Choroid plexus epithelial cell (primary cell): ENCODE results near the gene OAF.

Experiments used
- DNase-seq: peaks from one replicate; pipeline ENCODE4 v3.0.0-alpha.2; 2010; ENCODE audit warnings: low read depth
- H3K4me3 ChIP-seq: 2 replicates; pipeline ENCODE4 v1.5.1; 2011; ENCODE audit warnings: low read depth, mild to moderate bottlenecking, control low read depth, low read length, moderate library complexity
- TF ChIP-seq, protein P1 (sequence below): conservative IDR thresholded peaks from 2 replicates; pipeline ENCODE4 v1.5.1; 2011; ENCODE audit warnings: low read depth, mild to moderate bottlenecking, control low read depth, inconsistent platforms, low read length, moderate library complexity

The OAF gene

DNA sequence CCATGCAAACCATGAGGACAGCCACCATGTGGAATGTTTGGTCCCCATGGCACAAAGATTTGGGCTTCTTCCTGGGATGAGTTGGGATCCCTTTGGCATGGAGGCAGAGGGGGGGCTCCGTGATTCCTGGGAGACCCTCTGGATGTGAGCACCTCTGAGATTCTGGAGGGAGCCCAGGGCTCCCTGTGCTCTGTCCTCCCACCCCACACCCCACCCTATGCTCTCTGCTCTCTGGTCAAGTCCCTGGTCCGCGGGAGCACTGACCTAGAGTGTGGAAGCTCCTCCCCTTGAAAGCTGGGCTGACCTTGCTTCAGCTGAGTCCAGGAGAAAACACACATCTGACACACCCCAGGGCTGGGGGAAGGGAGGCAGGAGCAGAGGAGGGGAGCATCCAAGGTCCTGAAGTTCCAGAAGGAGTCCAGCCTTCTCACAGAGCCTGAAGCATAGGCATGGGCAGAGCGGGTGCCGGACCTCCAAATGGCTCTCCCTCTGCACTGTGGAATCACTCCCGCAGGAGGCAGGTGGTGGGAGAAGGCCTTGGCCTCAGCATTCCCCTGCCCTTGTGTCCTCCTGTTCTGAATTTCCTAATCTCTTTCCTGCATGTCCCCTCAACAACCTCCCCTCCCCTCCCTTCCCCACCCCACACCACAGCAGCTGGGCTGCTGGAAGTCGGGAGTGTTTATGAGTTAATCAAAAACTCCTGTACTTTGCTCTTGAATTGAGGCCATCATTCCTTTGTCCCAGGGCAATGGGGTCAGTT is 25.7 kb upstream of the OAF start:
- TF ChIP-seq, protein P1, sequence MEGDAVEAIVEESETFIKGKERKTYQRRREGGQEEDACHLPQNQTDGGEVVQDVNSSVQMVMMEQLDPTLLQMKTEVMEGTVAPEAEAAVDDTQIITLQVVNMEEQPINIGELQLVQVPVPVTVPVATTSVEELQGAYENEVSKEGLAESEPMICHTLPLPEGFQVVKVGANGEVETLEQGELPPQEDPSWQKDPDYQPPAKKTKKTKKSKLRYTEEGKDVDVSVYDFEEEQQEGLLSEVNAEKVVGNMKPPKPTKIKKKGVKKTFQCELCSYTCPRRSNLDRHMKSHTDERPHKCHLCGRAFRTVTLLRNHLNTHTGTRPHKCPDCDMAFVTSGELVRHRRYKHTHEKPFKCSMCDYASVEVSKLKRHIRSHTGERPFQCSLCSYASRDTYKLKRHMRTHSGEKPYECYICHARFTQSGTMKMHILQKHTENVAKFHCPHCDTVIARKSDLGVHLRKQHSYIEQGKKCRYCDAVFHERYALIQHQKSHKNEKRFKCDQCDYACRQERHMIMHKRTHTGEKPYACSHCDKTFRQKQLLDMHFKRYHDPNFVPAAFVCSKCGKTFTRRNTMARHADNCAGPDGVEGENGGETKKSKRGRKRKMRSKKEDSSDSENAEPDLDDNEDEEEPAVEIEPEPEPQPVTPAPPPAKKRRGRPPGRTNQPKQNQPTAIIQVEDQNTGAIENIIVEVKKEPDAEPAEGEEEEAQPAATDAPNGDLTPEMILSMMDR, result no peak

DNA sequence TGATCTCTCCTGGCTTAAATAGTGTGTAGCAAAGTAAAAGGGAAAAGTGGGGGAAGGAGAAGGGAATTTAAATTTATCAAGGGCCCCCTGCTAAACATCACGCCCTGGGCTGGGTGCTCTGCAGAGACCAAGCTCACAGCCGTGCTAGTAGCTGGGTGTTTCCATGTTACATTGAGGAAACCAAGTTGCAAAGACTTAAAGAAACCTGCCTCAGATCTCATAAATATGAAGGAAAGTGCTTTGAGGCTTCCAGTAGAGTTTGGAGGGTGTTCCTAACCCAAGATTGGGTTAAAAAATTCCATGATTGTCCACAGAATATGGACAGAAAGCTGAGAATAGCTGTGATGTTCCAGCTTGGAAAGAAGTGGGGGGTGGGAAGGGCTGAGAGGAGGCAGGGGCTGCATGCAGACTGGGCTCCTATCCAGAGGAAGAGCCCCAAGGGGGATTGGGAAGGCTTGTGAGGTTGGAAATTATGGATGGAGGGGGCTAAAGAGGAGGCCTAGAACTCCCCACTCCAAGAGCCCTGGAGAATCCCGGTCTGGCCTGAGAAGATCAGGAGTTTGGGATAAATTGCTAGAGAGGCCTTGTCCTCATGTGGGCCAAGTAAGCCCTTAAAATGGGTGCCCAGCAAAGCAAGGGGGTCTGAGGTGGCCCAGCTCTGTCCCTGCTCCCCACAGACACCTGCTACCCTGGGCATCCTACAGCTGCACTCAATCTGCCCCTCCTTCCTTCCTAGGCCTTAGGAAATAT is 25.0 kb upstream of the OAF start:
- TF ChIP-seq, protein P1, result no peak
- DNase-seq, result no peak
- H3K4me3 ChIP-seq, result no peak overlapping the region

More for the DNA sequence above, 25.7 kb upstream of the OAF start:
- H3K4me3 ChIP-seq, result no peak overlapping the region
- peak; percentile 52 for DNase-seq

DNA sequence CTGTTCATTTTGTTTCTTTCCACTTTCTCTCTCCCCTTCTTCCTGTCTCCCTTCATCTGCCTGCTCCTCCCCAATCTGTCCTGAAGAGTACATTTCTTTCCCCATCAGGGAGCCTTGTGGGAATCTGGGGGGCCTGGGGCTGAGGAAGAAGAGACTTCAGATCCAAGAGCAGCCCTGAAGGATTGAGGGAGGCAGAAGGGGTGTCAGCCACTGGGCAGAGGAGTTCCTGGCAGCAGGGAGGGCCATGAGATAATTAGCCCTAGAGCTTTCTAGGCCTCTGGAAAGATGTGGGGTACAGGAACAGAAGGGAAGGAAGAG is 24.4 kb upstream of the OAF start:
- H3K4me3 ChIP-seq, result no peak overlapping the region
- no peak for DNase-seq
- TF ChIP-seq, protein P1, result no peak

DNA sequence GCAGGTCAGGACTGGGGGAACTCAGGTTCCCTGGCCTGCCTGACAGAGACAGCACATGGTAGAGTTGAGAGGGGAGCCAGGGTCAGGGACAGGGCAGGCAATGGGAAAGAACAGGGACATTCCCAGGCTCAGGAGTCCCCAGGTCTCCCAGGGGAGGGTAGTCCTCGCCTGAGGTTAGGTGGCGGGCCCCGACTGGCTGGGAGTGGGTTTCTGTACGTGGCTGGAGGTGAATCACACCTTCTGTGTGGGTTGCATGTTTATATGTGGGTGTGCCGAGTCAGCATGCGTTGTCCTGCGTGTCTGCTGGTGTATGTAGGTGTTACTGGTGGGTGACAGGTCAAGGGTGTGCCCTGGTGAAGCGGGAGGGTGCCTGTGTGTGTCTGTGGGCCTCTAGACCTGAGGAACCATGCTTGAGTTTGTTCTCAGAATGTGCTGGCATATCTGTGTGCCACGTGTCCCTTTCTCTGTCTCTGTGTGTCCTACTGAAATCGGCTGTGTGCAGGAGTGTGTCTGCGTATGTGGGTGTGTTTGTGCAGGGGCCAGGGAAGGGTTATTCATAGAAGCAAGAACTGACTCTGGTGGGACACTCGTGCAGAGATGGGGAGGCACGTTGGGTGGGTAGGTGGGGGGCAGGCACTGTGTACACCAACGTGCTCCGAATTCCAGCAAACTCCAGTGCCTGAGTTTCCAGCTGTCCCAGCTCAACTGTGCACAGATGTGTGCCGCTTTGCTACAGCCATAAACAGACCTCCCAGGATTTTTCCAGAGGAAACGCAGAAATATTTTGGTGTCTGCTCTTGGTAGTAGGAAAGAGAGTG is 23.8 kb upstream of the OAF start:
- H3K4me3 ChIP-seq, result no peak overlapping the region
- TF ChIP-seq, protein P1, result no peak
- no peak for DNase-seq

DNA sequence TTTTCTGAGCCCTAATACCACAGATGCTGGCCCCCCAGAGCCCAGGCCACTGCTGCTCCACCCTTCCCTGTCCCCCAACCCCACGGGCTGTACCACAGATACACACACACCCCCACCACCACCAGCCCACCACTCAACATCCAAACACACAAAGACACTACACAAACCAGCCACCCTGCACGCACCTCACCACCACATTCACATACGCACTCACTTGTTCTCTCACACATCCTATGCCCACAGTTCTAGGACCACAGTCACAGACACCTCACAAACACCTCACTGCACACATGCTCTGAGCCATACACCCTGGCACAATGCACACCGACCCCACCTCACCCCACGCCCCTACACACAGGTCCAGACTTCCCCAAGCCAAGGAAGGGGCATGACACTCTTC is 22.5 kb upstream of the OAF start:
- TF ChIP-seq, protein P1, result no peak
- no peak overlapping the region for H3K4me3 ChIP-seq

DNA sequence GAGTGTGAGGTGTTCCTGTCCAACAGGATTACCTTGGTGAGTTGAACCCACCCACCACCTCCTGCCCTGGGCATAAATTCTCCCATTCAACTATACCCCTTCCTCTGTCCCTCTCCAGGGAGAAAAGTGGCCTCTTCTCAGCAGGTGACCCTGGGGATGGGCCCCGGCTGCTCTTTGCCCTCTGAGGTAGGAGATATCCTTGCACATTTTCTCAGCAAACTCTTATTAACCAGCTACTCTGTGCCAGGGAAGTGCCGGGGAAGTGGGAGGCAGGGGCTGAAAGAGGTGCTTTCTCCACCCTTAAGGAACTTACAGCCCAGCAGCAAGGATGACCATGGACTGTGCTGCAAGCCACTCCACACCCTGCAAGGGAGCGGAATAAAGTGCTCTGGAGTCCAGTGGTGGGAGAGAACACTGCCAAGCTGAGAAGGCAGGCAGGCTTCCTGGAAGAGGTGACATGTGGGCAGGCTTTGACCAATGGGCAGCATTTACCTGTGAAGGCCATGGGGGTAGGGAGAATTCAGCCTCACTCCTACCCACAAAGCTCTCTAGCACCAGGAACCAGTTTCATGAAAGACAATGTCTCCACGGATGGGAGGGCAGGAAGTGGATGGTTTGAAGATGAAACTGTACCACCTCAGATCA is 21.9 kb upstream of the OAF start:
- no peak for DNase-seq
- H3K4me3 ChIP-seq, result no peak overlapping the region
- TF ChIP-seq, protein P1, result no peak

More for the DNA sequence above, 22.5 kb upstream of the OAF start:
- DNase-seq, result no peak
